SHP77 (cell line): ENCODE data around the gene CEP104.
"Not testable (repeated sequence)": the region's sequence is repeated elsewhere in the genome, so short reads cannot be mapped to it uniquely, and the experiment has no call there.

Source experiments
- DNase-seq, 2 experiments: peaks; one replicate each; lab custom pipeline; 2025; lab: John Stamatoyannopoulos, UW

Gene CEP104

GRCh38 chr1:3825356-3825755 is 31.7 kb downstream of the CEP104 start:
- no peak for DNase-seq

- DNase-seq: no peak
Measured at GRCh38 chr1:3824650-3825049, 32.4 kb downstream of the CEP104 start.

- no peak for DNase-seq
Measured at GRCh38 chr1:3822421-3822820, 34.6 kb downstream of the CEP104 start.

GRCh38 chr1:3821908-3822307 is 35.1 kb downstream of the CEP104 start:
- no peak for DNase-seq

GRCh38 chr1:3821447-3821846 is 35.6 kb downstream of the CEP104 start:
- no peak for DNase-seq

- no peak for DNase-seq
Measured at GRCh38 chr1:3821004-3821403, 36.0 kb downstream of the CEP104 start.

- no peak for DNase-seq
Measured at GRCh38 chr1:3820316-3820715, 36.7 kb downstream of the CEP104 start.

- DNase-seq: no peak
Measured at GRCh38 chr1:3819771-3820200, 37.2 kb downstream of the CEP104 start.

GRCh38 chr1:3817821-3818597 is 39.0 kb downstream of the CEP104 start:
- DNase-seq: no peak

GRCh38 chr1:3817138-3817740 is 39.8 kb downstream of the CEP104 start:
- no peak for DNase-seq

GRCh38 chr1:3816331-3817137 is 40.5 kb downstream of the CEP104 start:
- DNase-seq: no peak

- no peak for DNase-seq
Measured at GRCh38 chr1:3814771-3815561, 42.0 kb downstream of the CEP104 start.

GRCh38 chr1:3814065-3814464 is 42.9 kb downstream of the CEP104 start:
- no peak for DNase-seq

- DNase-seq: no peak
Measured at GRCh38 chr1:3811595-3811911, 45.5 kb downstream of the CEP104 start.

GRCh38 chr1:3810149-3810761 is 46.8 kb downstream of the CEP104 start:
- DNase-seq: not testable (repeated sequence)

- no peak for DNase-seq
Measured at GRCh38 chr1:3809680-3810079, 47.3 kb downstream of the CEP104 start.

- no peak for DNase-seq
Measured at GRCh38 chr1:3807769-3808168, 49.2 kb downstream of the CEP104 start.

GRCh38 chr1:3805038-3805437 is 52.0 kb downstream of the CEP104 start:
- no peak for DNase-seq

GRCh38 chr1:3804627-3804944 is 52.4 kb downstream of the CEP104 start:
- DNase-seq: not testable (repeated sequence)

- no peak for DNase-seq
Measured at GRCh38 chr1:3803905-3804626, 52.9 kb downstream of the CEP104 start.

GRCh38 chr1:3800795-3801194 is 56.2 kb downstream of the CEP104 start:
- DNase-seq: not testable (repeated sequence)
